C4-2B (cell line): ENCODE results near the gene PACRG.

Experiments used
- H3K27ac ChIP-seq: fragments of 450-650 bp; 2 replicates; pipeline ENCODE4 v1.5.1; 2017
- ZFX ChIP-seq: fragments of 450-650 bp; IDR thresholded peaks from 2 replicates; pipeline ENCODE4 v1.6.1; 2017
- TF ChIP-seq, protein P1 (sequence below): fragments of 450-650 bp; conservative IDR thresholded peaks from 2 replicates; pipeline ENCODE4 v1.5.1; 2017; ENCODE audit warnings: mild to moderate bottlenecking

PACRG gene

GRCh38 chr6:162817196-162817595 is 89.4 kb downstream of the PACRG start:
- no peak overlapping the region for H3K27ac ChIP-seq
- TF ChIP-seq ZFX = no peak
- TF ChIP-seq, protein P1, sequence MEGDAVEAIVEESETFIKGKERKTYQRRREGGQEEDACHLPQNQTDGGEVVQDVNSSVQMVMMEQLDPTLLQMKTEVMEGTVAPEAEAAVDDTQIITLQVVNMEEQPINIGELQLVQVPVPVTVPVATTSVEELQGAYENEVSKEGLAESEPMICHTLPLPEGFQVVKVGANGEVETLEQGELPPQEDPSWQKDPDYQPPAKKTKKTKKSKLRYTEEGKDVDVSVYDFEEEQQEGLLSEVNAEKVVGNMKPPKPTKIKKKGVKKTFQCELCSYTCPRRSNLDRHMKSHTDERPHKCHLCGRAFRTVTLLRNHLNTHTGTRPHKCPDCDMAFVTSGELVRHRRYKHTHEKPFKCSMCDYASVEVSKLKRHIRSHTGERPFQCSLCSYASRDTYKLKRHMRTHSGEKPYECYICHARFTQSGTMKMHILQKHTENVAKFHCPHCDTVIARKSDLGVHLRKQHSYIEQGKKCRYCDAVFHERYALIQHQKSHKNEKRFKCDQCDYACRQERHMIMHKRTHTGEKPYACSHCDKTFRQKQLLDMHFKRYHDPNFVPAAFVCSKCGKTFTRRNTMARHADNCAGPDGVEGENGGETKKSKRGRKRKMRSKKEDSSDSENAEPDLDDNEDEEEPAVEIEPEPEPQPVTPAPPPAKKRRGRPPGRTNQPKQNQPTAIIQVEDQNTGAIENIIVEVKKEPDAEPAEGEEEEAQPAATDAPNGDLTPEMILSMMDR = no peak

DNA sequence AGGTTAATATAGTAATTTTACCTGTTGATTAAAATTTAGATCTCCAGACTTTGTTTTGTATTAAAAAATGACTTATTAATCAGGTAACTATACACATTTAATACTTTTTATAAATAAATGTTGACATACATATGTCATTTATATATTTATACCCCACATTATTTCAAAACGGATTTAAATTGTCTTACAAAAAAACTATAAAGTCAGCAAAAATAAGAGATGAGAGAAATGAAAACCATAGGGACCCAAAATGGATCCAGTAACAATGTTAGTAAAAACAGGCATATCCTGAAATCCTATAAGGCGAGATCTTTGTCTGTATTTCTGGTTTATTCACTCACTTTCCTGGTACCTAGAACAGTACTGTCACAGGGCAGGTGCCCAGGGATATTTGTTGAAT is 91.5 kb downstream of the PACRG start:
- H3K27ac ChIP-seq = no peak overlapping the region

DNA sequence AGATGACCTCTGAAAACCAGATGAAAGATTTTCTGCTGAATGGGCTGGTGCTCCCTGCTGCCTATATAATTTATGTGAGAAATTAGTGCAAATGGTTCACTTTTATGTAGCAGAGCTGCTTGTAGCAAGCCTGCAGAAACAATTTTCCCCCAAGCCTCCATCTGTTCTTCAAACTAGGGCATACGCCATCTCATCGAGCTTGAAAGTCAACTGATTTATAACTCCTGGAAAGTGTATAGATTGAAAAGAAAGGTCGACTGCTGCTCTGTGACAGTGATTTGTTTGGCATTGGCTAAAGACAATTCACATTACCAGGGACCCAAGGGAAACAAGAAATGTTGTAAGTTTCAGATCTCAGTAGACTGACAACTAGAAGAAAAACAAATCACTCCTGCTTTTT is 93.3 kb downstream of the PACRG start:
- TF ChIP-seq, protein P1 = no peak
- H3K27ac ChIP-seq = no peak overlapping the region

More for the DNA sequence above, 91.5 kb downstream of the PACRG start:
- TF ChIP-seq ZFX = no peak
- TF ChIP-seq, protein P1 = no peak

DNA sequence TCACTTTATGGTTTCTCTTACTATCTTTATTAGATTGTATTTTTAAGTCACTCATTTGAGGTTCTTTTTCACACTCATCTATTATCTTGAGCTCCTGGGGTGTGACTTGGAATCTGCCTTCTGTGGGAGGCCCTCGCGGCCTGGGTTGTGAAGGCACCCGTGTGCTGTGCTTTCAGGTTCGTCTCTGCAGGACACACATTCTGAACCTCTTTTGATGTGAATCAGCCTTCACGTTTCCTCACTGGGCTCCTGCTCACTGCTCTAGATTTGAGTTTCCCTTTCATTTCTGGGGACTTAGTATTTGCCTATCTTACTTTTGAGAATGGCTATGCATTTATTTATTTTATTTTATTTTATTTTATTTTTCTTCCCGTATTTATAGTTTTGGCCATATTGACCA is 97.8 kb downstream of the PACRG start:
- no peak overlapping the region for H3K27ac ChIP-seq
- TF ChIP-seq, protein P1 = no peak
- TF ChIP-seq ZFX = no peak

GRCh38 chr6:162829013-162829742 is 101.4 kb downstream of the PACRG start:
- TF ChIP-seq ZFX = no peak
- TF ChIP-seq, protein P1 = no peak

GRCh38 chr6:162833776-162834175 is 106.0 kb downstream of the PACRG start:
- H3K27ac ChIP-seq = no peak overlapping the region
- TF ChIP-seq ZFX = no peak
- TF ChIP-seq, protein P1 = no peak

More at GRCh38 chr6:162829013-162829742, 101.4 kb downstream of the PACRG start:
- H3K27ac ChIP-seq = no peak overlapping the region

DNA sequence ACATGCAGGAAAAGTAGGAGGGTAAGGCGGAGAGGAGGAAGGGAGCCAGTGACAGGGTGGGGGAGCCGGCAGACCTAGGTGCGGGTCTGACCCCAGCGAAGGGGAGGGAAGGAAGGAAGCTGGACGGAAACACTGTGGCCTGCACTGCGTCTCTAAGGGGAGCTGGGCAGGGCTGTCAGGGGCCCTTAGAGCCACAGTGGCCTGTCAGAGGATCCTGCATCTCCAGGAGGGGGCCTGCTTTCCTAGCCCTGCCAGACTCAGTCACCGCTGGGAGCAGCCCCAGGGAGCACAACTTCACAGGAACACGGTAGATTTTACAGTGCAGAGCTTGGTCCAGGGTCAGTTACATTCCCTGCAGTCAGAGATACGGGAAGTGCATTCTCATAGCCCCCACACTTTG is 118.2 kb downstream of the PACRG start:
- TF ChIP-seq, protein P1 = no peak
- no peak overlapping the region for H3K27ac ChIP-seq
